H1 (cell line): Measurements from ENCODE around the gene RBM20. TPM values are rescaled to one million over a fixed set of nuclear protein-coding genes. Genes with fewer than 3 reads are reported as not detected.

Experiments
- CTCF ChIA-PET: fragments of 300-600 bp; sonication (Branson Sonifier 250); formaldehyde crosslinking; loops from one replicate; lab custom pipeline; 2021; ENCODE audit not compliant: partially characterized antibody; lab: Charles Lee
- POLR2A ChIA-PET: fragments of 300-600 bp; sonication (Branson Sonifier 250); formaldehyde crosslinking; loops from one replicate; lab custom pipeline; 2021; ENCODE audit warnings: inconsistent platforms; ENCODE audit not compliant: partially characterized antibody; lab: Charles Lee
- DNase-seq, 2 experiments: peaks; one replicate each; pipeline versions ENCODE4 v3.0.0 to v3.0.0-alpha.2; 2010 to 2022; ENCODE audit warnings: low spot score in 2 of 2, low read depth in 1 of 2, mixed read lengths in 1 of 2
- FAIRE-seq: peaks from 2 replicates; lab custom pipeline; 2011; peaks lifted over from hg19 to GRCh38; lab: Jason Lieb, UNC
- H2AFZ ChIP-seq: 2 replicates; pipeline ENCODE4 v1.8.1; 2012; ENCODE audit warnings: low read length, inconsistent platforms
- H2AK5ac ChIP-seq: 2 replicates; pipeline ENCODE4 v1.6.1; 2013; ENCODE audit warnings: low read depth, low read length
- H2BK120ac ChIP-seq: replicated peaks from 2 replicates; pipeline ENCODE3; 2013; ENCODE audit warnings: low read depth, low read length, inconsistent platforms
- H2BK12ac ChIP-seq: 2 replicates; pipeline ENCODE4 v1.6.1; 2013; ENCODE audit warnings: low read depth, low read length
- H2BK15ac ChIP-seq: 2 replicates; pipeline ENCODE4 v1.6.1; 2013; ENCODE audit warnings: low read length
- H2BK20ac ChIP-seq: 2 replicates; pipeline ENCODE4 v1.6.1; 2013; ENCODE audit warnings: low read length
- H2BK5ac ChIP-seq: 2 replicates; pipeline ENCODE4 v1.6.1; 2013; ENCODE audit warnings: low read depth, low read length
- H3K14ac ChIP-seq: 2 replicates; pipeline ENCODE4 v1.6.1; 2013; ENCODE audit warnings: inconsistent platforms; ENCODE audit not compliant: insufficient read length
- H3K18ac ChIP-seq: 2 replicates; pipeline ENCODE4 v1.6.1; 2013; ENCODE audit warnings: low read length; ENCODE audit errors: extremely low read depth
- H3K23ac ChIP-seq: 2 replicates; pipeline ENCODE4 v1.6.1; 2013; ENCODE audit warnings: inconsistent platforms; ENCODE audit not compliant: insufficient read length
- H3K23me2 ChIP-seq: 2 replicates; pipeline ENCODE4 v1.6.1; 2013; ENCODE audit warnings: low read depth, low read length
- H3K27ac ChIP-seq: 2 replicates; pipeline ENCODE4 v1.6.1; 2011; ENCODE audit warnings: low read depth, low read length, inconsistent platforms
- H3K27me3 ChIP-seq, 4 experiments: replicated peaks in 1 of 4; 1 replicate in 1 of 4; 2 replicates in 3 of 4; pipeline versions ENCODE4 v1.6.1 to v1.8.1; 2011 to 2013; ENCODE audit warnings: low read length in 3 of 4, mild to moderate bottlenecking in 3 of 4, inconsistent platforms in 2 of 4, mixed read lengths in 2 of 4, moderate library complexity in 1 of 4; ENCODE audit not compliant: control insufficient read depth in 3 of 4, insufficient read depth in 3 of 4; ENCODE audit errors: extremely low read depth in 1 of 4
- H3K36me3 ChIP-seq, 4 experiments: 2 replicates each; pipeline versions ENCODE4 v1.6.1 to v1.8.1; 2011 to 2013; ENCODE audit warnings: mild to moderate bottlenecking in 4 of 4, low read length in 3 of 4, moderate library complexity in 2 of 4, control low read depth in 1 of 4, inconsistent platforms in 1 of 4; ENCODE audit not compliant: insufficient read depth in 4 of 4, control insufficient read depth in 2 of 4
- H3K4ac ChIP-seq: replicated peaks from 2 replicates; pipeline ENCODE3; 2013; ENCODE audit warnings: low read length, low read depth, mixed read lengths, inconsistent platforms; ENCODE audit not compliant: insufficient read length
- H3K4me1 ChIP-seq, 4 experiments: replicated peaks in 1 of 4; 1 replicate in 1 of 4; 2 replicates in 3 of 4; pipeline versions ENCODE4 v1.6.1 to v1.8.1; 2011 to 2013; ENCODE audit warnings: low read length in 3 of 4, inconsistent platforms in 2 of 4, mixed read lengths in 1 of 4; ENCODE audit not compliant: insufficient read depth in 4 of 4, control insufficient read depth in 3 of 4
- H3K4me2 ChIP-seq, 2 experiments: 2 replicates each; pipeline versions ENCODE4 v1.6.1 to v1.8.1; 2011 to 2013; ENCODE audit warnings: low read depth in 2 of 2, low read length in 2 of 2, control low read depth in 1 of 2, inconsistent platforms in 1 of 2, mild to moderate bottlenecking in 1 of 2; ENCODE audit not compliant: insufficient read depth in 1 of 2
- H3K4me3 ChIP-seq, 4 experiments: fragments of 200-600, 300-600 bp in 1 of 4; sonication (generic), shearing (Covaris generic), sonication (Bioruptor Twin) in 1 of 4; 2 replicates each; pipeline versions ENCODE4 v1.5.1 to v1.8.1; 2011 to 2016; ENCODE audit warnings: low read length in 4 of 4, low read depth in 3 of 4, control low read depth in 2 of 4, inconsistent platforms in 2 of 4, mild to moderate bottlenecking in 2 of 4, mixed read lengths in 1 of 4, moderate library complexity in 1 of 4; ENCODE audit not compliant: insufficient read depth in 2 of 4; ENCODE audit errors: extremely low read depth in 1 of 4
- H3K56ac ChIP-seq: replicated peaks from 2 replicates; pipeline ENCODE3; 2013; ENCODE audit warnings: low read depth, mild to moderate bottlenecking, mixed read lengths, low read length, inconsistent platforms; ENCODE audit not compliant: insufficient read length
- H3K79me1 ChIP-seq: 2 replicates; pipeline ENCODE4 v1.6.1; 2013; ENCODE audit warnings: low read depth, low read length, control low read depth
- H3K79me2 ChIP-seq, 2 experiments: 2 replicates each; pipeline versions ENCODE4 v1.6.1 to v1.8.1; 2012 to 2013; ENCODE audit warnings: low read length in 2 of 2, mild to moderate bottlenecking in 2 of 2, inconsistent platforms in 1 of 2; ENCODE audit not compliant: insufficient read depth in 2 of 2, control insufficient read depth in 1 of 2
- H3K9ac ChIP-seq, 4 experiments: replicated peaks in 1 of 4; 1 replicate in 1 of 4; 2 replicates in 3 of 4; pipeline versions ENCODE4 v1.6.1 to v1.8.1; 2011 to 2013; ENCODE audit warnings: low read depth in 3 of 4, low read length in 3 of 4, control low read depth in 2 of 4, mild to moderate bottlenecking in 2 of 4, moderate library complexity in 2 of 4, inconsistent platforms in 1 of 4; ENCODE audit errors: extremely low read depth in 1 of 4
- H3K9me3 ChIP-seq, 2 experiments: 2 replicates each; pipeline versions ENCODE4 v1.6.1 to v1.8.1; 2012 to 2013; ENCODE audit warnings: mild to moderate bottlenecking in 2 of 2, moderate library complexity in 2 of 2, control low read depth in 1 of 2, inconsistent platforms in 1 of 2, low read depth in 1 of 2, low read length in 1 of 2, mixed read lengths in 1 of 2; ENCODE audit not compliant: insufficient read depth in 2 of 2
- H4K20me1 ChIP-seq, 2 experiments: replicated peaks in 1 of 2; 2 replicates each; pipeline versions ENCODE3 to v1.8.1; 2011 to 2013; ENCODE audit warnings: inconsistent platforms in 2 of 2, low read length in 2 of 2, mild to moderate bottlenecking in 1 of 2; ENCODE audit not compliant: insufficient read depth in 2 of 2, control insufficient read depth in 1 of 2
- H4K5ac ChIP-seq: 2 replicates; pipeline ENCODE4 v1.6.1; 2013; ENCODE audit warnings: low read length, low read depth, mixed read lengths, inconsistent platforms; ENCODE audit not compliant: insufficient read length
- H4K8ac ChIP-seq: 2 replicates; pipeline ENCODE4 v1.8.0; 2013; ENCODE audit warnings: mild to moderate bottlenecking, moderate library complexity, low read length, inconsistent platforms; ENCODE audit not compliant: insufficient read depth; ENCODE audit errors: extremely low read depth
- H4K91ac ChIP-seq: replicated peaks from 2 replicates; pipeline ENCODE3; 2013; ENCODE audit warnings: low read length, mixed read lengths, inconsistent platforms; ENCODE audit not compliant: insufficient read length
- TAF7 ChIP-seq: optimal IDR thresholded peaks from 2 replicates; pipeline ENCODE3; 2011; ENCODE audit warnings: low read depth, mild to moderate bottlenecking, inconsistent platforms, low read length, moderate library complexity, borderline replicate concordance
- TCF12 ChIP-seq: IDR thresholded peaks from 2 replicates; pipeline ENCODE4 v1.6.1; 2011; ENCODE audit warnings: low read depth, mild to moderate bottlenecking, low read length
- WGBS, 2 experiments: shearing (Covaris generic) in 1 of 2; methylation state at CpG; one replicate each; pipeline versions ENCODE4 v1.1.6 to v1.1.7; 2013 to 2015; ENCODE audit warnings: low lambda C conversion rate in 2 of 2, mixed read lengths in 2 of 2, inconsistent platforms in 1 of 2, low coverage in 1 of 2, missing lambda C conversion rate in 1 of 2; ENCODE audit not compliant: insufficient replicate concordance in 2 of 2, insufficient coverage in 1 of 2, insufficient read length in 1 of 2; ENCODE audit errors: extremely low coverage in 1 of 2, missing lambda C conversion rate in 1 of 2; 5-methylcytosine and 5-hydroxymethylcytosine counted together
- polyA plus RNA-seq, 7 experiments: library from polyadenylated mRNA; depleted of rRNA in 3 of 7; stranded (reverse) in 5 of 7; unstranded in 2 of 7; fragments of >200 nt in 5 of 7; fragments of 200-250 nt in 2 of 7; gene quantifications; 1 replicate in 5 of 7; 2 replicates in 1 of 7; 4 replicates in 1 of 7; pipeline versions ENCODE4 v1.2.1 to v1.2.3, GENCODE V29; 2011 to 2013; ENCODE audit warnings: missing spikeins in 2 of 7, mixed read lengths in 2 of 7
- total RNA-seq: library from RNA; stranded (reverse); fragmentation: NEBNext Ultra II Directional; extraction: Animal tissue kit (Norgen Biotek cat#: 25700); gene quantifications from 2 replicates; pipeline ENCODE4 v1.2.1, GENCODE V29; 2021

Gene RBM20
- total and polyA plus RNA-seq, 2 of the 8 experiments (the other 6 are each of a cell fraction or from before 2014, with no cell fraction given) = 0.05 to 0.63 TPM

DNA sequence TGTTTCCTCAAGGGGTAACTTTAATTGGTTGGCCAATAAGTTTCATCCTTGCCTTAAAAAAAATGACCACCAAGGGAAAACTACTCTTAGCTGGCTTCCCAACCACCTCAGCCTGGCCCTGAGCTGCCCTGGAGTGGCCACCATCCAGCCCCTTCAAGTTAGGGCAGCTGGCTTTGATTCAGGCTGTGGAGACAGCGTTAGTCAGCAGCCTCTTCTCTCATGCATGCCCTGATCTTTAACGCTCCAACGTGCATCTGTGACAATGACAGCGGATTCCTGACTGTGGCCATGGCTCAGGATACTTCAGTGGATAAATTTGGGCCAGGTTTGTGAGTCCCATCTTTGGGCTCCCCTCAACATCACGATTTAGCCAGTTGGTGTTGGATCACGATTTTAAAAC lies 111.6 kb downstream of the RBM20 start:
- H4K20me1 ChIP-seq = no peaks in the 10 kb centered on the region
- no peak overlapping the region for H3K18ac ChIP-seq
- no peak overlapping the region for H3K4me3 ChIP-seq
- no peak overlapping the region for H2BK12ac ChIP-seq
- H3K4ac ChIP-seq = no peak overlapping the region
- WGBS, 2 experiments = 80% methylated on average over 6 of the region's 6 CpGs; no CpG with 5 or more reads in 1 of the 2 experiments
- FAIRE-seq (no peak), DNase-seq (no peak)
- H2AFZ ChIP-seq = no peak overlapping the region
- H2BK5ac ChIP-seq = no peak overlapping the region
- H3K79me2 ChIP-seq = no peaks in the 10 kb centered on the region
- no peak overlapping the region for H3K27ac ChIP-seq
- H3K4me1 ChIP-seq = no peaks in the 10 kb centered on the region
- H2BK20ac ChIP-seq = no peak overlapping the region
- no peaks in the 10 kb centered on the region for H3K23me2 ChIP-seq
- H3K4me2 ChIP-seq = no peak overlapping the region
- H3K56ac ChIP-seq = no peak overlapping the region
- no peak overlapping the region for H3K14ac ChIP-seq
- H4K5ac ChIP-seq = no peak overlapping the region
- no peaks in the 10 kb centered on the region for H3K36me3 ChIP-seq
- ChIA-PET CTCF (interaction anchor here (1.3 to 1.4 kb wide), 2 partner anchors 10 to 102 kb away, joined by 3 to 5 read pairs; no protein-coding TSS in a partner anchor), POLR2A (no interaction called here)
- H2AK5ac ChIP-seq = no peak overlapping the region
- TF ChIP-seq TCF12 (no peak), TAF7 (no peak)
- no peak overlapping the region for H2BK120ac ChIP-seq
- H3K79me1 ChIP-seq = no peaks in the 10 kb centered on the region
- no peaks in the 10 kb centered on the region for H3K27me3 ChIP-seq
- no peaks in the 10 kb centered on the region for H3K9me3 ChIP-seq
- no peak overlapping the region for H4K91ac ChIP-seq
- no peak overlapping the region for H2BK15ac ChIP-seq
- H3K9ac ChIP-seq = no peak overlapping the region
- H4K8ac ChIP-seq = no peak overlapping the region
- no peak overlapping the region for H3K23ac ChIP-seq
